Ishikawa (cell line): ENCODE results near the gene C22orf42.
A peak's percentile ranks its signal among the peaks of the same experiment; 100 is the strongest.

Source experiments
- EGR1 ChIP-seq: IDR thresholded peaks from 2 replicates; pipeline ENCODE4 v1.6.1; 2012
- EP300 ChIP-seq: IDR thresholded peaks from 2 replicates; pipeline ENCODE4 v1.6.1; 2012; ENCODE audit warnings: borderline replicate concordance
- MAX ChIP-seq: IDR thresholded peaks from 2 replicates; pipeline ENCODE4 v1.6.1; 2012
- NFIC ChIP-seq: IDR thresholded peaks from 2 replicates; pipeline ENCODE4 v1.6.1; 2012
- RAD21 ChIP-seq: IDR thresholded peaks from 2 replicates; pipeline ENCODE4 v1.6.1; 2012; ENCODE audit warnings: low read depth
- REST ChIP-seq: IDR thresholded peaks from 2 replicates; pipeline ENCODE4 v1.6.1; 2012; ENCODE audit warnings: low read depth, mild to moderate bottlenecking
- TAF1 ChIP-seq: IDR thresholded peaks from 2 replicates; pipeline ENCODE4 v1.6.1; 2012; ENCODE audit warnings: low read depth, mild to moderate bottlenecking
- TCF12 ChIP-seq: IDR thresholded peaks from 2 replicates; pipeline ENCODE4 v1.6.1; 2012; ENCODE audit warnings: low read depth
- TEAD4 ChIP-seq: IDR thresholded peaks from 2 replicates; pipeline ENCODE4 v1.6.1; 2012
- USF1 ChIP-seq: IDR thresholded peaks from 2 replicates; pipeline ENCODE4 v1.6.1; 2012
- YY1 ChIP-seq: IDR thresholded peaks from 2 replicates; pipeline ENCODE4 v1.6.1; 2012; ENCODE audit warnings: low read depth

- TF ChIP-seq YY1, result no peak
- TF ChIP-seq MAX, result peak; percentile 56
- no peak for TF ChIP-seq EP300
- no peak for TF ChIP-seq REST
- TF ChIP-seq RAD21, result peak; percentile 71
- no peak for TF ChIP-seq USF1
- no peak for TF ChIP-seq TEAD4
- TF ChIP-seq NFIC, result no peak
- TF ChIP-seq TCF12, result no peak
- TF ChIP-seq TAF1, result no peak
- TF ChIP-seq EGR1, result 0 out of 2 replicates have a peak, but pooled peaks have one; percentile 34
Observed at GRCh38 chr22:32202539-32203180, 43.6 kb upstream of the C22orf42 start.
